ENCODE data around the gene ABCB1. TPM values are rescaled to one million over a fixed set of nuclear protein-coding genes. Genes with fewer than 3 reads are reported as not detected.

The ABCB1 gene
- total RNA-seq, 4 donors from 2014 or later: 0.22 to 0.56 (median 0.30) TPM

GRCh38 chr7:87513735-87514335 lies 86.8 kb downstream of the ABCB1 start:
- Histone ChIP-seq H3K27me3 (no peaks in the 10 kb centered on the region), H3K36me3 (no peaks in the 10 kb centered on the region), H3K27ac (no peak overlapping the region), H3K4me1 (no peaks in the 10 kb centered on the region), H3K4me3 (no peak overlapping the region), H3K9me3 (no peaks in the 10 kb centered on the region)
- TF ChIP-seq POLR2A (IDR thresholded peaks at IDR 0.05): no peak
- TF ChIP-seq, protein P1, sequence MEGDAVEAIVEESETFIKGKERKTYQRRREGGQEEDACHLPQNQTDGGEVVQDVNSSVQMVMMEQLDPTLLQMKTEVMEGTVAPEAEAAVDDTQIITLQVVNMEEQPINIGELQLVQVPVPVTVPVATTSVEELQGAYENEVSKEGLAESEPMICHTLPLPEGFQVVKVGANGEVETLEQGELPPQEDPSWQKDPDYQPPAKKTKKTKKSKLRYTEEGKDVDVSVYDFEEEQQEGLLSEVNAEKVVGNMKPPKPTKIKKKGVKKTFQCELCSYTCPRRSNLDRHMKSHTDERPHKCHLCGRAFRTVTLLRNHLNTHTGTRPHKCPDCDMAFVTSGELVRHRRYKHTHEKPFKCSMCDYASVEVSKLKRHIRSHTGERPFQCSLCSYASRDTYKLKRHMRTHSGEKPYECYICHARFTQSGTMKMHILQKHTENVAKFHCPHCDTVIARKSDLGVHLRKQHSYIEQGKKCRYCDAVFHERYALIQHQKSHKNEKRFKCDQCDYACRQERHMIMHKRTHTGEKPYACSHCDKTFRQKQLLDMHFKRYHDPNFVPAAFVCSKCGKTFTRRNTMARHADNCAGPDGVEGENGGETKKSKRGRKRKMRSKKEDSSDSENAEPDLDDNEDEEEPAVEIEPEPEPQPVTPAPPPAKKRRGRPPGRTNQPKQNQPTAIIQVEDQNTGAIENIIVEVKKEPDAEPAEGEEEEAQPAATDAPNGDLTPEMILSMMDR (IDR thresholded peaks at IDR 0.05 in 4 of 5, conservative IDR thresholded peaks at IDR 0.05 in 1 of 5): no peak
- DNase-seq (no peak), ATAC-seq (no peak)
- intact Hi-C loops (cut with DNase I; ENCODE audit: low total_unique reads) (no loop called here), in situ Hi-C loops (cut with MboI; ENCODE audit: low sequenced_read_pairs in 4 of 4) (no loop called here)

GRCh38 chr7:87512906-87513305 lies 87.8 kb downstream of the ABCB1 start:
- in situ Hi-C loops (cut with MboI; ENCODE audit: low sequenced_read_pairs in 4 of 4): no loop called here
- intact Hi-C loops (cut with DNase I; ENCODE audit: low total_unique reads): no loop called here
- Histone ChIP-seq H3K4me1 (no peaks in the 10 kb centered on the region), H3K27me3 (no peaks in the 10 kb centered on the region), H3K4me3 (no peak overlapping the region), H3K36me3 (no peaks in the 10 kb centered on the region), H3K27ac (no peak overlapping the region), H3K9me3 (no peaks in the 10 kb centered on the region)
- TF ChIP-seq, protein P1 (IDR thresholded peaks at IDR 0.05 in 4 of 5, conservative IDR thresholded peaks at IDR 0.05 in 1 of 5): no peak
- TF ChIP-seq POLR2A (IDR thresholded peaks at IDR 0.05): no peak
- DNase-seq (no peak), ATAC-seq (no peak)

DNA sequence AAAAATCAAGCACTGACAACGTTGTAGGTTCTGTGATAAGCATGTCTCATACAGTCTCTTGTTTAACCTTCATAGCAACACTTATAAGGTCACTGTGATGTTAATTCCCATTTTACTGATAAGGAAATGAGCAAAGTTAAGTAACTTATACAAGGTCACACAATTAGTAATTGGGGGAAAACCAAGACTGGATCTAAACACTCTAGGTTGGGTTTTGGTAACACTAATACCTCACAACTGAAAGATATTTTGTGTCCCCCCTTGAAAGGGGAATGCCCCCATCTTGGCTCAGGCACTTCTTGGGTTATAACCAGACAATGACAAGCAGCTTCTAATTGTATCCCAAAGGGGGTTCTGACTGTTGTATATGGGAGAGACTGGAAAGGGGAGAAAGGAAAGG lies 89.2 kb downstream of the ABCB1 start:
- no peak for ATAC-seq
- Histone ChIP-seq H3K36me3 (no peaks in the 10 kb centered on the region), H3K9me3 (no peaks in the 10 kb centered on the region), H3K4me1 (peaks cover 0 to 2% of the 10 kb centered on the region in 2 donors), H3K4me3 (no peak overlapping the region), H3K27ac (no peak overlapping the region), H3K27me3 (no peaks in the 10 kb centered on the region)
- in situ Hi-C loops (cut with MboI; ENCODE audit: low sequenced_read_pairs in 4 of 4) (no loop called here), intact Hi-C loops (cut with DNase I; ENCODE audit: low total_unique reads) (no loop called here)
- DNase-seq: no peak
- TF ChIP-seq POLR2A (IDR thresholded peaks at IDR 0.05): no peak
- TF ChIP-seq, protein P1 (IDR thresholded peaks at IDR 0.05 in 4 of 5, conservative IDR thresholded peaks at IDR 0.05 in 1 of 5): no peak

DNA sequence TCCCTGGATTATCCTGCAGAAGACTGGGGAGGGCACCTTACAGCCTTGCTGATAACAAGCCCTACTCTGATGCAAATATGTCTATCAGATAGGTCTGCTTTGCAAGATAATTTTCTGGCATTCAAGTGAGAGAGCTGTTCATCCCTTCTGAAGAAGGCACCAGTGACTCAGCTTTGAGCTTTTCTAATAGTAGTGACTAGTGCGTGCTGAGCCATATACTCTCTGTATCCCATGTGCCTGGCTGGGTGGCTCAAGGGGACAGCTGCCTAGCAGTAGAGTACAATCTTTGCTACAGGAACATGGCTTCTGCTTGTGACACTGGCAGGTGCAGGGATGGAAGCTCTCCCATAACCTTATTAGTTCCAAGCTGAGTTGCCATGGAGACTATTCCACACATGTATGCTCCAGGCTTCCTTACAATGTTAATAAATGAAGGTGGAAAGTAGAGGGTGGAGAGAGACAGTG lies 90.2 kb downstream of the ABCB1 start:
- H3K36me3 ChIP-seq: no peaks in the 10 kb centered on the region
- H3K9me3 ChIP-seq: no peaks in the 10 kb centered on the region
- ATAC-seq: no peak
- in situ Hi-C loops (cut with MboI; ENCODE audit: low sequenced_read_pairs in 4 of 4) (no loop called here), intact Hi-C loops (cut with DNase I; ENCODE audit: low total_unique reads) (no loop called here)
- H3K27me3 ChIP-seq: no peaks in the 10 kb centered on the region
- no peak overlapping the region for H3K4me3 ChIP-seq
- no peak overlapping the region for H3K27ac ChIP-seq
- peaks cover 0 to 3% of the 10 kb centered on the region in 2 donors for H3K4me1 ChIP-seq
- TF ChIP-seq POLR2A (IDR thresholded peaks at IDR 0.05): no peak
- TF ChIP-seq, protein P1 (IDR thresholded peaks at IDR 0.05 in 4 of 5, conservative IDR thresholded peaks at IDR 0.05 in 1 of 5): no peak
- DNase-seq: no peak

- Histone ChIP-seq H3K27ac (no peak overlapping the region), H3K4me1 (peaks cover 0 to 3% of the 10 kb centered on the region in 2 donors), H3K4me3 (no peak overlapping the region), H3K9me3 (no peaks in the 10 kb centered on the region), H3K27me3 (no peaks in the 10 kb centered on the region), H3K36me3 (no peaks in the 10 kb centered on the region)
- no peak for ATAC-seq
- in situ Hi-C loops (cut with MboI; ENCODE audit: low sequenced_read_pairs in 4 of 4) (loop anchor here in 1 of 4 donors (10.0 kb wide), 1 partner anchor 377 kb away; no protein-coding TSS in a partner anchor), intact Hi-C loops (cut with DNase I; ENCODE audit: low total_unique reads) (no loop called here)
- DNase-seq: no peak
- TF ChIP-seq, protein P1 (IDR thresholded peaks at IDR 0.05 in 4 of 5, conservative IDR thresholded peaks at IDR 0.05 in 1 of 5): no peak
- TF ChIP-seq POLR2A (IDR thresholded peaks at IDR 0.05): no peak
Measured at GRCh38 chr7:87507446-87507845, 93.2 kb downstream of the ABCB1 start.
